Right lobe of liver (tissue), 4 donors: ENCODE data around the gene DDX51.

Experiments
- CTCF ChIP-seq, 4 donors: fragments of 200-600 bp in 3 of 4; fragments of 450-650 bp in 1 of 4; IDR thresholded peaks; one replicate each; pipeline versions ENCODE4 v1.5.1 to v1.8.0; 2016 to 2022; ENCODE audit warnings: antibody characterized with exemption in 4 of 4, mild to moderate bottlenecking in 2 of 4
- POLR2A ChIP-seq: fragments of 450-650 bp; IDR thresholded peaks from one replicate; pipeline ENCODE4 v1.6.1; 2017; ENCODE audit warnings: antibody characterized with exemption, mild to moderate bottlenecking
- donor health status: DM: no; HTN: no; CAD: no.
- donor health status: DM: no; HTN: no; CAD: no.
- donor health status: DM: no; HTN: yes; CAD: no.

DNA sequence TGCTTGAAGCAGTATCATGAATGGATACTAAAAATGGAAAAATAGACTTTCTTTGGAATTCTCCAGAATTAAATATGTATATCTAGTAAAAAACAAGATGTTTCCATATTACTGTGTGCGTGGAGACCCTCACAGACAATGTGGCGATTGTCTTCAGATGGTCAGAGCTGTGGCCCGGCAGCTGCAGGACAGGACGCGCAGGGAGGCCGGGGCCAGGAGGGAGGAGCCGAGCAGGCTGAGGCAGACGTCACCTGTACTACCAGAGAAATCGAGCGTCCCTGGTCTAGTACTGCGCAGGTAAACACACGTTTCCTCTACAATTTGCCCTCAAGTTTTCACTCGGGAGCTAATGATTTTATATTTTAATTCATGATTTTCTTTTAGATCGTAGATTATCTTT is 22.8 kb downstream of the DDX51 start:
- TF ChIP-seq CTCF (IDR thresholded peaks at IDR 0.05) (no peak), POLR2A (no peak)
